Peyer's patch (tissue), 4 donors: ENCODE measurements around the gene CATSPERE. TPM values are rescaled to one million over a fixed set of nuclear protein-coding genes. Genes with fewer than 3 reads are reported as not detected.

ENCODE experiments used
- DNase-seq, 3 donors: peaks; one replicate each; pipeline ENCODE4 v3.0.0-alpha.2; 2017 to 2019
- H3K27ac ChIP-seq, 4 donors: fragments of 200-600 bp; sonication (generic); one replicate each; pipeline ENCODE4 v1.5.1; 2016 to 2019
- H3K27me3 ChIP-seq, 2 donors: fragments of 200-600 bp; sonication (generic); one replicate each; pipeline ENCODE4 v1.5.1; 2019
- H3K36me3 ChIP-seq, 3 donors: fragments of 200-600 bp; sonication (generic); one replicate each; pipeline ENCODE4 v1.5.1; 2016 to 2019
- H3K4me1 ChIP-seq, 4 donors: fragments of 200-600 bp; sonication (generic); one replicate each; pipeline ENCODE4 v1.5.1; 2016 to 2019
- H3K4me3 ChIP-seq, 4 donors: fragments of 200-600 bp; sonication (generic); 1 replicate in 3 of 4; 2 replicates in 1 of 4; pipeline ENCODE4 v1.5.1; 2016 to 2019; ENCODE audit warnings: mild to moderate bottlenecking in 1 of 4
- H3K9me3 ChIP-seq, 4 donors: fragments of 200-600 bp; sonication (generic); one replicate each; pipeline ENCODE4 v1.5.1; 2016 to 2019; ENCODE audit warnings: mild to moderate bottlenecking in 1 of 4
- POLR2A ChIP-seq, 2 donors: fragments of 450-650 bp; IDR thresholded peaks; one replicate each; pipeline ENCODE4 v1.5.1; 2017; ENCODE audit warnings: antibody characterized with exemption in 2 of 2, mild to moderate bottlenecking in 2 of 2, moderate library complexity in 2 of 2
- total RNA-seq, 4 donors: library from RNA; depleted of rRNA; stranded (reverse); fragments of >200 nt; gene quantifications; one replicate each; pipeline ENCODE4 v1.1.0, GENCODE V29; 2016
- TF ChIP-seq, protein P1 (sequence below), 6 experiments: fragments of 450-650 bp in 4 of 6; fragments of 200-600 bp in 2 of 6; sonication (generic) in 1 of 6; IDR thresholded peaks; one replicate each; pipeline ENCODE4 v1.5.1; 2017 to 2019; ENCODE audit warnings: antibody characterized with exemption in 6 of 6, mild to moderate bottlenecking in 3 of 6, moderate library complexity in 1 of 6

CATSPERE gene
- total RNA-seq, 4 donors from 2014 or later: 0.18 to 9.3 (median 1.2) TPM; not detected in 1

DNA sequence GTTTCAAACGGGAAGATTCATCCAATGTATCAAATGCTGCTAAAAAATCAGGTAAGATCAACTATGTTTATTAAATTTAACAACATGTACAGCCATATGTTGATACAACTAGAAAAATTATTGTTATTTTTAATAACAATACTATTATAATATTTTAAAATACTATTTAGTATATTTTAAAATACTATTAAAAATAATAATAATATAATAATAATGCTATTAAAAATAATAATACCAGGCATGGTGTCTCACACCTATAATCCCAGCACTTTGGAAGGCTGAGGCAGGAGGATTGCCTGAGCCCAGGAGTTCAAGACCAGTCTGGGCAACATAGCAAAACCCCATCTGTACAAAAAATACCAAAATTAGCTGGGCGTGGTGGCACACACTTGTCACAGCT is 54.6 kb downstream of the CATSPERE start:
- H3K4me3 ChIP-seq: no peak overlapping the region
- TF ChIP-seq POLR2A (IDR thresholded peaks at IDR 0.05): no peak
- TF ChIP-seq, protein P1, sequence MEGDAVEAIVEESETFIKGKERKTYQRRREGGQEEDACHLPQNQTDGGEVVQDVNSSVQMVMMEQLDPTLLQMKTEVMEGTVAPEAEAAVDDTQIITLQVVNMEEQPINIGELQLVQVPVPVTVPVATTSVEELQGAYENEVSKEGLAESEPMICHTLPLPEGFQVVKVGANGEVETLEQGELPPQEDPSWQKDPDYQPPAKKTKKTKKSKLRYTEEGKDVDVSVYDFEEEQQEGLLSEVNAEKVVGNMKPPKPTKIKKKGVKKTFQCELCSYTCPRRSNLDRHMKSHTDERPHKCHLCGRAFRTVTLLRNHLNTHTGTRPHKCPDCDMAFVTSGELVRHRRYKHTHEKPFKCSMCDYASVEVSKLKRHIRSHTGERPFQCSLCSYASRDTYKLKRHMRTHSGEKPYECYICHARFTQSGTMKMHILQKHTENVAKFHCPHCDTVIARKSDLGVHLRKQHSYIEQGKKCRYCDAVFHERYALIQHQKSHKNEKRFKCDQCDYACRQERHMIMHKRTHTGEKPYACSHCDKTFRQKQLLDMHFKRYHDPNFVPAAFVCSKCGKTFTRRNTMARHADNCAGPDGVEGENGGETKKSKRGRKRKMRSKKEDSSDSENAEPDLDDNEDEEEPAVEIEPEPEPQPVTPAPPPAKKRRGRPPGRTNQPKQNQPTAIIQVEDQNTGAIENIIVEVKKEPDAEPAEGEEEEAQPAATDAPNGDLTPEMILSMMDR (IDR thresholded peaks at IDR 0.05): no peak
- DNase-seq: no peak

DNA sequence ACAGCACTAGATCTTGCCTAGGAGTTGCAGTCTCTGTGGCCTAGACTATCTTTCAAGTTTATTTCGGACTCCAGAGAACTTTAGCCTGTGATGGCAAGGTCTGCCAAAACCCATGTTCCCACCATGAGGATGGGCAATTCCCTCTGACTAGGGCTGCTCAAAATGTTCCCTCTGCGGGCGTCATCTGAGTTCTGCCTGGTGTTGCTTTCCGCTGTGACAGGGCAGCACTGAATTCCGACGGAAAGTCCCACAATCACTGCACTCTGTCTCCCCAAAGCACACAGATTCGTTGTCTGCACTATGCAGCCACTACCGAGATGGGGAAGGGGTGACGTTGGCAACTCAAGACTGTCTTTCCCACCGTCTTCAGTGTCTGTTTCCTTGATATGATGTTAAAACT is 75.2 kb downstream of the CATSPERE start:
- no peak overlapping the region for H3K4me3 ChIP-seq
- H3K27me3 ChIP-seq: no peaks in the 10 kb centered on the region
- DNase-seq: no peak
- TF ChIP-seq POLR2A (IDR thresholded peaks at IDR 0.05): no peak
- TF ChIP-seq, protein P1 (IDR thresholded peaks at IDR 0.05): no peak
- H3K27ac ChIP-seq: no peak overlapping the region
- no peaks in the 10 kb centered on the region for H3K36me3 ChIP-seq
- H3K9me3 ChIP-seq: no peaks in the 10 kb centered on the region
- no peaks in the 10 kb centered on the region for H3K4me1 ChIP-seq

More for the DNA sequence above, 54.6 kb downstream of the CATSPERE start:
- H3K9me3 ChIP-seq: no peaks in the 10 kb centered on the region
- H3K27me3 ChIP-seq: no peaks in the 10 kb centered on the region
- no peak overlapping the region for H3K27ac ChIP-seq
- no peaks in the 10 kb centered on the region for H3K4me1 ChIP-seq
- no peaks in the 10 kb centered on the region for H3K36me3 ChIP-seq

DNA sequence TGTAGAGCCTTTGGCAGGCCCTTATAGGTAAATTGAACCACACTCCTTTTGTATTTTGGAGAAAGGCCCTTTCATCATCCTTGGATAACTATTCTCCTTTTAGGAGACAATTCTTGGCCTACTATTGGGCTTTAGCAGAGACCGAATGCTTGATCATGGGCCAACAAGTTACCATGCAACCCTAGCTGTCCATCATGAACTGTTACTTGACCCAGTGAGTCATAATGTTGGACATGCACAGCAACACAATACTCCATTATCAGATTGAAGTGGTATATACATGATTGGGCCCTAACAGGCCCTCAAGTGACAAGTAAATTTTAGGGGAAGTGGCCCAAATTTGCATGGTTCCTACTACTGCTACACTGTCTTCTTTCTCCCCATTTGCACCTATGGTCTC is 84.4 kb downstream of the CATSPERE start:
- H3K4me1 ChIP-seq: no peaks in the 10 kb centered on the region
- no peak for DNase-seq
- TF ChIP-seq, protein P1 (IDR thresholded peaks at IDR 0.05): no peak
- TF ChIP-seq POLR2A (IDR thresholded peaks at IDR 0.05): no peak
- H3K27me3 ChIP-seq: no peaks in the 10 kb centered on the region
- no peak overlapping the region for H3K27ac ChIP-seq
- H3K36me3 ChIP-seq: no peaks in the 10 kb centered on the region
- peaks cover 0 to 6% (median 3%) of the 10 kb centered on the region in 4 donors for H3K9me3 ChIP-seq
- H3K4me3 ChIP-seq: no peak overlapping the region

DNA sequence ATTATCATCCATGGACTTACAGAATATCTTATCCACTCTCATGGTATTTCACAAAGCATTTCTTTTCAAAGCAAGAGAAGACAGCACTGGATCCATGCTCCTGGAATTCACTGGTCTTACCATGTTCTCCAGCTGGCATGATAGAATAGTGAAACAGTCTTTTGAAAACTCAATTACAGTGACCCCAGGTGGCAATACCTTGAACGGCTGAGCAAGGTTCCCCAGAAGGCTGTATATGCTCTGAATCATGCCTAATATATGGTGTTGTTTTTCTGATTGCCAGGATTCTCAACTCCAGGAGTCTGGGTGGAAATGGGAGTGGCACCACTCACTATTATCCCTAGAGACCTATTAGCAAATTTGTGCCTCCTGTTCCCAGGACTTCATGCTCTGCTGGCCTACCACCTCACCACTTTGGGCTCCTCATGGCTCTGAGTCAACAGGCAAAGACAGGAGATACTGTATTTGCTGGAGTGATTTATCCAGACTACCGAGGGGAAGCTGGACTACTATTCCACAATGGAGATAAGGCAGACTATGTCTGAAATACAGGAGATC is 87.6 kb downstream of the CATSPERE start:
- TF ChIP-seq, protein P1 (IDR thresholded peaks at IDR 0.05): no peak
- no peak for TF ChIP-seq POLR2A (IDR thresholded peaks at IDR 0.05)
- DNase-seq: no peak
- Histone ChIP-seq H3K36me3 (no peaks in the 10 kb centered on the region), H3K27me3 (no peaks in the 10 kb centered on the region), H3K9me3 (peaks cover 0 to 6% (median 3%) of the 10 kb centered on the region in 4 donors), H3K4me1 (no peaks in the 10 kb centered on the region), H3K4me3 (no peak overlapping the region), H3K27ac (no peak overlapping the region)

DNA sequence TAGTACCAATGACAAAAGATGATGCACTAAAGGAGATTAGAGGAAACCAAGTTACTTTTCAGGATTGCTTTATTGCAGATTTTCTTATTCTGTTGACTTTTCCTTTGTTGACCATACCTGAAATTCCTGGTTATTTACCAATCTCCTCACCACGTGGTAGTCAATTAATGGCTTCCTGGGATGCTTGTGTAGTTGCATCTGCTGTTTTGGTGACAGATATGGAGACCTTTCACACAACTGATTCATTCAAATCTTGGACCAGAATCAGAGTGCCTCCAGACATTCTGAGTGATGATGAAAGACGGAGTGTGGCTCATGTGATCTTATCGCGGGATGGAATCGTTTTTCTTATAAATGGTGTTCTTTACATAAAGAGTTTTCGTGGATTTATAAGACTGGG is 91.3 kb downstream of the CATSPERE start:
- H3K27me3 ChIP-seq: no peaks in the 10 kb centered on the region
- H3K4me1 ChIP-seq: no peaks in the 10 kb centered on the region
- H3K27ac ChIP-seq: no peak overlapping the region
- H3K4me3 ChIP-seq: no peak overlapping the region
- H3K36me3 ChIP-seq: no peaks in the 10 kb centered on the region
- peaks cover 0 to 5% (median 0%) of the 10 kb centered on the region in 4 donors for H3K9me3 ChIP-seq
- no peak for DNase-seq
- TF ChIP-seq, protein P1 (IDR thresholded peaks at IDR 0.05): no peak
- no peak for TF ChIP-seq POLR2A (IDR thresholded peaks at IDR 0.05)

DNA sequence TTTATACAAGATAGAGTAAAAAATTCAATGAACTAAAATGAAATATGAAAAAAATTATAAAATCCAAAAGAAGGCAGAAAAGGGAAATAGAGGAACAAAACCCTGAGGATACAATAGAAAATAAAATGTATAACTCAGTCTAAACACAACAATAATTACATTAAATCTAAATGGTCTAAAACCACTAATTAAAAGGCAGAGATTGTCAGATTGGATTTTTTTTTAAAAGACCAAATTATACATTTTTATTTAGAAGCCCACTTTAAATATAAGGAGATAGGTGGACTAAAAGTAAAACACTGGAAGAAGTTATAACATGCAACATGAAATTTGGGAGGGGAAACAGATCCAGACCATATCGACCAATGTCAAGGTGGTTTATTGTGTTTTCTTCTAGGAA is 95.2 kb downstream of the CATSPERE start:
- H3K27ac ChIP-seq: no peak overlapping the region
- peaks cover 0 to 5% (median 0%) of the 10 kb centered on the region in 4 donors for H3K9me3 ChIP-seq
- H3K4me1 ChIP-seq: no peaks in the 10 kb centered on the region
- no peak for DNase-seq
- TF ChIP-seq, protein P1 (IDR thresholded peaks at IDR 0.05): no peak
- TF ChIP-seq POLR2A (IDR thresholded peaks at IDR 0.05): no peak
- H3K4me3 ChIP-seq: no peak overlapping the region
- H3K27me3 ChIP-seq: no peaks in the 10 kb centered on the region
- no peaks in the 10 kb centered on the region for H3K36me3 ChIP-seq
